H54 (cell line): Measurements from ENCODE around the gene COA1.
A peak's percentile ranks its signal among the peaks of the same experiment; 100 is the strongest.

Experiments used
- DNase-seq: peaks from one replicate; pipeline ENCODE4 v3.0.0; 2011; ENCODE audit warnings: low spot score, mixed read lengths; ENCODE audit not compliant: insufficient read length
- FAIRE-seq: peaks from 3 replicates; lab custom pipeline; 2011; peaks lifted over from hg19 to GRCh38; lab: Jason Lieb, UNC
- POLR2A ChIP-seq: IDR thresholded peaks from 2 replicates; pipeline ENCODE4 v1.6.1; 2011; ENCODE audit warnings: low read depth, mild to moderate bottlenecking, low read length

COA1 gene

GRCh38 chr7:43653891-43654504, 75.3 kb downstream of the COA1 start:
- FAIRE-seq (no peak), DNase-seq (no peak)
- no peak for TF ChIP-seq POLR2A

- DNase-seq (no peak), FAIRE-seq (no peak)
- no peak for TF ChIP-seq POLR2A
Observed at GRCh38 chr7:43653466-43653865, 75.9 kb downstream of the COA1 start.

GRCh38 chr7:43652364-43652763, 77.0 kb downstream of the COA1 start:
- no peak for FAIRE-seq
- no peak for DNase-seq
- TF ChIP-seq POLR2A, result no peak

GRCh38 chr7:43650457-43651052, 78.8 kb downstream of the COA1 start:
- TF ChIP-seq POLR2A, result no peak
- no peak for DNase-seq
- no peak for FAIRE-seq

GRCh38 chr7:43649755-43650274, 79.5 kb downstream of the COA1 start:
- FAIRE-seq (no peak), DNase-seq (no peak)
- no peak for TF ChIP-seq POLR2A

- DNase-seq (no peak), FAIRE-seq (no peak)
- TF ChIP-seq POLR2A, result no peak
Observed at GRCh38 chr7:43648473-43649406, 80.6 kb downstream of the COA1 start.

- FAIRE-seq (peak; percentile 65), DNase-seq (peak; percentile 71)
- TF ChIP-seq POLR2A, result peak; percentile 86
Observed at GRCh38 chr7:43647673-43648472, 81.5 kb downstream of the COA1 start.

- no peak for FAIRE-seq
Observed at GRCh38 chr7:43647339-43647672, 82.0 kb downstream of the COA1 start.

GRCh38 chr7:43646603-43647338, 82.6 kb downstream of the COA1 start:
- no peak for TF ChIP-seq POLR2A
- no peak for FAIRE-seq
- peak; percentile 42 for DNase-seq

More at GRCh38 chr7:43647339-43647672, 82.0 kb downstream of the COA1 start:
- no peak for TF ChIP-seq POLR2A
- no peak for DNase-seq

GRCh38 chr7:43645699-43646226, 83.6 kb downstream of the COA1 start:
- FAIRE-seq, result no peak

GRCh38 chr7:43643846-43644245, 85.5 kb downstream of the COA1 start:
- no peak for DNase-seq
- no peak for FAIRE-seq
- 0 out of 2 replicates have a peak, but pooled peaks have one; percentile 6 for TF ChIP-seq POLR2A

More at GRCh38 chr7:43645699-43646226, 83.6 kb downstream of the COA1 start:
- DNase-seq, result no peak
- no peak for TF ChIP-seq POLR2A

- DNase-seq, result no peak
- TF ChIP-seq POLR2A, result no peak
- no peak for FAIRE-seq
Observed at GRCh38 chr7:43642897-43643630, 86.3 kb downstream of the COA1 start.

GRCh38 chr7:43640679-43641078, 88.6 kb downstream of the COA1 start:
- no peak for TF ChIP-seq POLR2A
- FAIRE-seq (no peak), DNase-seq (no peak)
